ENCODE results near the gene MYO7A. TPM values are rescaled to one million over a fixed set of nuclear protein-coding genes. Genes with fewer than 3 reads are reported as not detected.

Gene MYO7A
- total RNA-seq, 1 donor from 2014 or later = not detected

- peaks cover 1% of the 10 kb centered on the region for H3K4me1 Mint-ChIP-seq (ENCODE audit: unreplicated experiment)
- H3K27ac Mint-ChIP-seq (ENCODE audit: unreplicated experiment) = no peak overlapping the region
- H3K9me3 Mint-ChIP-seq (ENCODE audit: unreplicated experiment) = no peaks in the 10 kb centered on the region
- no peaks in the 10 kb centered on the region for H3K36me3 Mint-ChIP-seq (ENCODE audit: unreplicated experiment)
- H3K27me3 Mint-ChIP-seq (ENCODE audit: unreplicated experiment) = no peaks in the 10 kb centered on the region
- no peak for DNase-seq (ENCODE audit: extremely low spot score, unreplicated experiment)
- no peak for TF ChIP-seq CTCF (IDR thresholded peaks at IDR 0.05)
- no peak overlapping the region for H3K4me3 Mint-ChIP-seq (ENCODE audit: unreplicated experiment)
These were observed 39.0 kb upstream of the MYO7A start for GRCh38 chr11:77089004-77089545.

- no peak overlapping the region for H3K4me3 Mint-ChIP-seq (ENCODE audit: unreplicated experiment)
- H3K27me3 Mint-ChIP-seq (ENCODE audit: unreplicated experiment) = no peaks in the 10 kb centered on the region
- peaks cover 1% of the 10 kb centered on the region for H3K4me1 Mint-ChIP-seq (ENCODE audit: unreplicated experiment)
- no peaks in the 10 kb centered on the region for H3K9me3 Mint-ChIP-seq (ENCODE audit: unreplicated experiment)
- no peak for DNase-seq (ENCODE audit: extremely low spot score, unreplicated experiment)
- H3K27ac Mint-ChIP-seq (ENCODE audit: unreplicated experiment) = no peak overlapping the region
- no peaks in the 10 kb centered on the region for H3K36me3 Mint-ChIP-seq (ENCODE audit: unreplicated experiment)
- no peak for TF ChIP-seq CTCF (IDR thresholded peaks at IDR 0.05)
These were observed 38.0 kb upstream of the MYO7A start for GRCh38 chr11:77090046-77090372.

- Mint-ChIP-seq H3K4me1 (ENCODE audit: unreplicated experiment) (peaks cover 1% of the 10 kb centered on the region), H3K27me3 (ENCODE audit: unreplicated experiment) (no peaks in the 10 kb centered on the region), H3K36me3 (ENCODE audit: unreplicated experiment) (no peaks in the 10 kb centered on the region), H3K9me3 (ENCODE audit: unreplicated experiment) (no peaks in the 10 kb centered on the region), H3K27ac (ENCODE audit: unreplicated experiment) (no peak overlapping the region), H3K4me3 (ENCODE audit: unreplicated experiment) (no peak overlapping the region)
- TF ChIP-seq CTCF (IDR thresholded peaks at IDR 0.05) = no peak
- no peak for DNase-seq (ENCODE audit: extremely low spot score, unreplicated experiment)
These were observed 37.5 kb upstream of the MYO7A start for GRCh38 chr11:77090373-77091111.

- peaks cover 1% of the 10 kb centered on the region for H3K4me1 Mint-ChIP-seq (ENCODE audit: unreplicated experiment)
- no peaks in the 10 kb centered on the region for H3K9me3 Mint-ChIP-seq (ENCODE audit: unreplicated experiment)
- TF ChIP-seq CTCF (IDR thresholded peaks at IDR 0.05) = peak; percentile 94
- no peak for DNase-seq (ENCODE audit: extremely low spot score, unreplicated experiment)
- H3K27ac Mint-ChIP-seq (ENCODE audit: unreplicated experiment) = no peak overlapping the region
- no peak overlapping the region for H3K4me3 Mint-ChIP-seq (ENCODE audit: unreplicated experiment)
- no peaks in the 10 kb centered on the region for H3K27me3 Mint-ChIP-seq (ENCODE audit: unreplicated experiment)
- no peaks in the 10 kb centered on the region for H3K36me3 Mint-ChIP-seq (ENCODE audit: unreplicated experiment)
These were observed 36.7 kb upstream of the MYO7A start for GRCh38 chr11:77091146-77091940.

- Mint-ChIP-seq H3K27ac (ENCODE audit: unreplicated experiment) (no peak overlapping the region), H3K9me3 (ENCODE audit: unreplicated experiment) (no peaks in the 10 kb centered on the region), H3K27me3 (ENCODE audit: unreplicated experiment) (no peaks in the 10 kb centered on the region), H3K4me1 (ENCODE audit: unreplicated experiment) (peaks cover 1% of the 10 kb centered on the region), H3K36me3 (ENCODE audit: unreplicated experiment) (no peaks in the 10 kb centered on the region), H3K4me3 (ENCODE audit: unreplicated experiment) (no peak overlapping the region)
- DNase-seq (ENCODE audit: extremely low spot score, unreplicated experiment) = no peak
- TF ChIP-seq CTCF (IDR thresholded peaks at IDR 0.05) = no peak
These were observed 35.7 kb upstream of the MYO7A start for GRCh38 chr11:77092382-77092781.
